Liver (tissue), 9 donors: Measurements from ENCODE around the gene HSPA2. TPM values are rescaled to one million over a fixed set of nuclear protein-coding genes. Genes with fewer than 3 reads are reported as not detected.

Experiments used
- DNase-seq: peaks from one replicate; pipeline ENCODE4 v3.0.0-alpha.2; 2017; ENCODE audit warnings: low spot score
- H3K27ac ChIP-seq, 2 donors: one replicate each; pipeline ENCODE4 v1.7.0; 2013; ENCODE audit warnings: inconsistent platforms in 2 of 2, low read length in 2 of 2, control low read depth in 1 of 2, low read depth in 1 of 2, mild to moderate bottlenecking in 1 of 2
- H3K27me3 ChIP-seq, 4 donors: one replicate each; pipeline versions ENCODE4 v1.6.1 to v1.7.0; 2013; ENCODE audit warnings: low read length in 3 of 4, inconsistent platforms in 1 of 4, mild to moderate bottlenecking in 1 of 4, moderate library complexity in 1 of 4; ENCODE audit not compliant: control insufficient read depth in 4 of 4, insufficient read depth in 4 of 4
- H3K36me3 ChIP-seq, 4 donors: one replicate each; pipeline versions ENCODE4 v1.6.1 to v1.7.0; 2013; ENCODE audit warnings: low read length in 3 of 4, mild to moderate bottlenecking in 3 of 4, low read depth in 1 of 4, moderate library complexity in 1 of 4; ENCODE audit not compliant: control insufficient read depth in 4 of 4, insufficient read depth in 3 of 4
- H3K4me1 ChIP-seq, 4 donors: one replicate each; pipeline versions ENCODE4 v1.6.1 to v1.7.0; 2013; ENCODE audit warnings: low read length in 3 of 4, mild to moderate bottlenecking in 3 of 4, moderate library complexity in 1 of 4; ENCODE audit not compliant: control insufficient read depth in 4 of 4, insufficient read depth in 4 of 4
- H3K4me3 ChIP-seq, 3 donors: one replicate each; pipeline versions ENCODE4 v1.6.1 to v1.7.0; 2013; ENCODE audit warnings: low read length in 3 of 3, control low read depth in 1 of 3, low read depth in 1 of 3, mild to moderate bottlenecking in 1 of 3
- H3K9ac ChIP-seq, 2 donors: one replicate each; pipeline ENCODE4 v1.7.0; 2013; ENCODE audit warnings: low read length in 2 of 2, mild to moderate bottlenecking in 2 of 2, moderate library complexity in 2 of 2, control low read depth in 1 of 2, low read depth in 1 of 2
- H3K9me3 ChIP-seq, 4 donors: one replicate each; pipeline versions ENCODE4 v1.6.1 to v1.7.0; 2013; ENCODE audit warnings: low read length in 3 of 4; ENCODE audit not compliant: control insufficient read depth in 4 of 4
- FOXA1 ChIP-seq: IDR thresholded peaks from 2 replicates; pipeline ENCODE4 v1.6.1; 2016; ENCODE audit warnings: antibody characterized with exemption
- FOXA2 ChIP-seq: IDR thresholded peaks from 2 replicates; pipeline ENCODE4 v1.6.1; 2016; ENCODE audit warnings: antibody characterized with exemption
- GABPA ChIP-seq, 2 donors: IDR thresholded peaks in 1 of 2; conservative IDR thresholded peaks in 1 of 2; 2 replicates each; pipeline ENCODE4 v1.6.1; 2016; ENCODE audit warnings: antibody characterized with exemption in 2 of 2, mild to moderate bottlenecking in 1 of 2, moderate library complexity in 1 of 2
- HNF4A ChIP-seq, 2 donors: conservative IDR thresholded peaks; 2 replicates each; pipeline ENCODE4 v1.6.1; 2016; ENCODE audit warnings: antibody characterized with exemption in 2 of 2, mild to moderate bottlenecking in 2 of 2
- JUND ChIP-seq, 2 donors: IDR thresholded peaks; 2 replicates each; pipeline ENCODE4 v1.6.1; 2016; ENCODE audit warnings: antibody characterized with exemption in 2 of 2
- NR2F2 ChIP-seq: IDR thresholded peaks from 2 replicates; pipeline ENCODE4 v1.6.1; 2016; ENCODE audit warnings: antibody characterized with exemption
- RAD21 ChIP-seq, 2 donors: IDR thresholded peaks; 2 replicates each; pipeline ENCODE4 v1.6.1; 2016; ENCODE audit warnings: antibody characterized with exemption in 2 of 2, mild to moderate bottlenecking in 2 of 2
- SP1 ChIP-seq: IDR thresholded peaks from 2 replicates; pipeline ENCODE4 v1.6.1; 2018; ENCODE audit warnings: antibody characterized with exemption, mild to moderate bottlenecking
- YY1 ChIP-seq: IDR thresholded peaks from 2 replicates; pipeline ENCODE4 v1.6.1; 2016; ENCODE audit warnings: antibody characterized with exemption, mild to moderate bottlenecking
- WGBS: extraction: QIAGEN DNeasy Blood & Tissue Kit; methylation state at CpG from one replicate; pipeline ENCODE4 v1.1.7; 2013; 5-methylcytosine and 5-hydroxymethylcytosine counted together
- polyA plus RNA-seq, 2 donors: library from polyadenylated mRNA; stranded (reverse) in 1 of 2; unstranded in 1 of 2; fragments of 200-250 nt in 1 of 2; fragments of >200 nt in 1 of 2; fragmentation: Nextera tagmentation in 1 of 2; extraction: Ambion mirVana in 1 of 2; gene quantifications; one replicate each; pipeline versions ENCODE4 v1.2.1 to v1.2.3, GENCODE V29; 2013 to 2015
- total RNA-seq, 2 donors: library from RNA; depleted of rRNA; stranded (reverse); fragments of >200 nt; gene quantifications; one replicate each; pipeline ENCODE4 v1.2.3, GENCODE V29; 2014
- TF ChIP-seq, protein P1 (sequence below): fragments of 150-350 bp; IDR thresholded peaks from 2 replicates; pipeline ENCODE4 v1.5.1; 2017; ENCODE audit warnings: improper control_type of control experiment, low read depth, low read length; ENCODE audit not compliant: missing input control
- TF ChIP-seq, protein P2 (sequence below): IDR thresholded peaks from 2 replicates; pipeline ENCODE4 v1.6.1; 2016; ENCODE audit warnings: antibody characterized with exemption
- TF ChIP-seq, protein P3 (sequence below): IDR thresholded peaks from 2 replicates; pipeline ENCODE4 v1.6.1; 2016; ENCODE audit warnings: antibody characterized with exemption, mild to moderate bottlenecking
- donor health status: healthy.
- donor health status: healthy.
- donor health status: healthy.
- donor health status: healthy.
- donor health status: healthy.

HSPA2 gene
- total and polyA plus RNA-seq, 4 donors = 1.2 to 5.6 (median 4.1) TPM

DNA sequence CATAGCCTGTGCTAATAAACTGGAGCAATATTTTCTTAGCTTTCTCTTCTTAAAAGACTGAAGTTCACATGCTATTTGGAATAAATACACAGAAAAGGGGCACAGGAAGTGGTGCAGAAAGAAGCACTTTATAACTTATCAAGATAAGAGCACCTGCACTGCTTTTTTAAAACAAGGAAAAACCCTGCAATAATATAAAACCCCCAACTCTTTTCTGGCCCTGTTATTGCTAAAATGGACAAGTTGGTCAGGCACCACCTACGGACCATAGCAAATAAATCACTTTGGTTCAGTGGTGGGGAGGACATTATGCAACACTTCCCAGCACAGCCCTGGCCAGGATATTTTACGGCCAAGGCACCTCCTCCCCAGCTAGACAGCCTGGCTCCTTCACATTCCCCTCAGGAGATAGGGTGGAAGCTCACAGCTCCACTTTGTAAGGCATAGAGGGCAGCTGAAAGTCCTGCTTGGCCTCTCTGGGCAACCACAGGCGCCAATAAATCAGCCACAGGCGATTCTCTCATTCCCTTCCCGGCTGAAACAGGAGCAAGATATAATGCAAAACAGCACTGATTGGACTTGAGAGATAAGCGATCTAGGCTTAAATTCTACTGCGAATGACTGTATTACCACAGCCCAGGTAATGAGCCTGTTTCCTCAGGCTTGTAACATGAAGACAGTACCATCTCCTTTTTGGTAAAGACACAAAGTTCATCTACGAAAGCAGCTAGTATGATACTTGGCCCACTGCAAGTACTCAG lies 39.0 kb upstream of the HSPA2 start (continued):
- TF ChIP-seq, protein P1, sequence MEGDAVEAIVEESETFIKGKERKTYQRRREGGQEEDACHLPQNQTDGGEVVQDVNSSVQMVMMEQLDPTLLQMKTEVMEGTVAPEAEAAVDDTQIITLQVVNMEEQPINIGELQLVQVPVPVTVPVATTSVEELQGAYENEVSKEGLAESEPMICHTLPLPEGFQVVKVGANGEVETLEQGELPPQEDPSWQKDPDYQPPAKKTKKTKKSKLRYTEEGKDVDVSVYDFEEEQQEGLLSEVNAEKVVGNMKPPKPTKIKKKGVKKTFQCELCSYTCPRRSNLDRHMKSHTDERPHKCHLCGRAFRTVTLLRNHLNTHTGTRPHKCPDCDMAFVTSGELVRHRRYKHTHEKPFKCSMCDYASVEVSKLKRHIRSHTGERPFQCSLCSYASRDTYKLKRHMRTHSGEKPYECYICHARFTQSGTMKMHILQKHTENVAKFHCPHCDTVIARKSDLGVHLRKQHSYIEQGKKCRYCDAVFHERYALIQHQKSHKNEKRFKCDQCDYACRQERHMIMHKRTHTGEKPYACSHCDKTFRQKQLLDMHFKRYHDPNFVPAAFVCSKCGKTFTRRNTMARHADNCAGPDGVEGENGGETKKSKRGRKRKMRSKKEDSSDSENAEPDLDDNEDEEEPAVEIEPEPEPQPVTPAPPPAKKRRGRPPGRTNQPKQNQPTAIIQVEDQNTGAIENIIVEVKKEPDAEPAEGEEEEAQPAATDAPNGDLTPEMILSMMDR = no peak
- TF ChIP-seq FOXA2 (no peak), YY1 (peak; percentile 82), NR2F2 (no peak), GABPA (IDR thresholded peaks at IDR 0.05 in 1 of 2, conservative IDR thresholded peaks at IDR 0.05 in 1 of 2) (no peak), RAD21 (IDR thresholded peaks at IDR 0.05) (peak in 1 of 2 donors; percentile 22)

DNA sequence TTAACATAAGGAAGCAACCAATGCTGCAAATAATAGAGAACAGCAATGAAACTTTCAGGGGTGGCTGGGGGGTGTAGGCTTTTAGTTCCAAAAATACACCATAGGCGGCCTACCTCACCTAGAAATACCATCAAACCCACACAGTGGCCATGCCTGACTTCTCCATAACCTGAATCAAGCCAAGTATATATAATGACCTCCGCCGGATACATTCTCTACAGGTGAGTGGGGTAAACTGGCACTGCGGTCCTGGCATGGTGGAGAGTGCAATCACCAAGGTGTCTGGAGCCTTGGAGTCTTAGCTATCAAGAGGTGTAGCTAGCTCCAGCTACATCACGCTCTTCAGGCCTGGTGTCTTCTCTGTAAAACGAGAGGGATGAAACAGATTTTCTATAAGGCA lies 38.1 kb upstream of the HSPA2 start:
- no peak for TF ChIP-seq YY1
- TF ChIP-seq, protein P2, sequence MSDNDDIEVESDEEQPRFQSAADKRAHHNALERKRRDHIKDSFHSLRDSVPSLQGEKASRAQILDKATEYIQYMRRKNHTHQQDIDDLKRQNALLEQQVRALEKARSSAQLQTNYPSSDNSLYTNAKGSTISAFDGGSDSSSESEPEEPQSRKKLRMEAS = no peak
- no peak for TF ChIP-seq GABPA (IDR thresholded peaks at IDR 0.05 in 1 of 2, conservative IDR thresholded peaks at IDR 0.05 in 1 of 2)
- TF ChIP-seq FOXA1 = no peak
- TF ChIP-seq, protein P1 = no peak
- TF ChIP-seq, protein P3, sequence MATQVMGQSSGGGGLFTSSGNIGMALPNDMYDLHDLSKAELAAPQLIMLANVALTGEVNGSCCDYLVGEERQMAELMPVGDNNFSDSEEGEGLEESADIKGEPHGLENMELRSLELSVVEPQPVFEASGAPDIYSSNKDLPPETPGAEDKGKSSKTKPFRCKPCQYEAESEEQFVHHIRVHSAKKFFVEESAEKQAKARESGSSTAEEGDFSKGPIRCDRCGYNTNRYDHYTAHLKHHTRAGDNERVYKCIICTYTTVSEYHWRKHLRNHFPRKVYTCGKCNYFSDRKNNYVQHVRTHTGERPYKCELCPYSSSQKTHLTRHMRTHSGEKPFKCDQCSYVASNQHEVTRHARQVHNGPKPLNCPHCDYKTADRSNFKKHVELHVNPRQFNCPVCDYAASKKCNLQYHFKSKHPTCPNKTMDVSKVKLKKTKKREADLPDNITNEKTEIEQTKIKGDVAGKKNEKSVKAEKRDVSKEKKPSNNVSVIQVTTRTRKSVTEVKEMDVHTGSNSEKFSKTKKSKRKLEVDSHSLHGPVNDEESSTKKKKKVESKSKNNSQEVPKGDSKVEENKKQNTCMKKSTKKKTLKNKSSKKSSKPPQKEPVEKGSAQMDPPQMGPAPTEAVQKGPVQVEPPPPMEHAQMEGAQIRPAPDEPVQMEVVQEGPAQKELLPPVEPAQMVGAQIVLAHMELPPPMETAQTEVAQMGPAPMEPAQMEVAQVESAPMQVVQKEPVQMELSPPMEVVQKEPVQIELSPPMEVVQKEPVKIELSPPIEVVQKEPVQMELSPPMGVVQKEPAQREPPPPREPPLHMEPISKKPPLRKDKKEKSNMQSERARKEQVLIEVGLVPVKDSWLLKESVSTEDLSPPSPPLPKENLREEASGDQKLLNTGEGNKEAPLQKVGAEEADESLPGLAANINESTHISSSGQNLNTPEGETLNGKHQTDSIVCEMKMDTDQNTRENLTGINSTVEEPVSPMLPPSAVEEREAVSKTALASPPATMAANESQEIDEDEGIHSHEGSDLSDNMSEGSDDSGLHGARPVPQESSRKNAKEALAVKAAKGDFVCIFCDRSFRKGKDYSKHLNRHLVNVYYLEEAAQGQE = no peak
- TF ChIP-seq HNF4A (conservative IDR thresholded peaks at IDR 0.05) = no peak
- no peak for TF ChIP-seq SP1
- no peak for TF ChIP-seq JUND (IDR thresholded peaks at IDR 0.05)
- H3K36me3 ChIP-seq = no peaks in the 10 kb centered on the region
- H3K4me3 ChIP-seq = peak overlapping the region; percentile 80 to 84 (median 82)
- H3K9me3 ChIP-seq = no peaks in the 10 kb centered on the region
- H3K9ac ChIP-seq = peak overlapping the region; percentile 78 to 80
- DNase-seq = no peak
- H3K27ac ChIP-seq = peak overlapping the region; percentile 99 to 100
- H3K27me3 ChIP-seq = no peaks in the 10 kb centered on the region
- peaks cover 8 to 31% (median 19%) of the 10 kb centered on the region in 4 donors for H3K4me1 ChIP-seq
- WGBS = 69% methylated on average over 6 of the region's 6 CpGs
